ENCODE data around the gene KLHDC8A. TPM values are rescaled to one million over a fixed set of nuclear protein-coding genes. Genes with fewer than 3 reads are reported as not detected.

Gene KLHDC8A
- total and polyA plus RNA-seq, 9 of the 15 experiments (the other 6 are each of a cell fraction or from before 2014, with no cell fraction given) = 0.01 to 0.54 (median 0.04) TPM; not detected in 6

GRCh38 chr1:205377355-205377754, 20.6 kb upstream of the KLHDC8A start:
- intact Hi-C loops (cut with micrococcal nuclease) = no loop called here
- no peak overlapping the region for H3K4me3 ChIP-seq
- H3K9ac ChIP-seq (ENCODE audit: insufficient read depth in 1 of 2, low read depth in 2 of 2, low read length in 2 of 2) = no peak overlapping the region
- whole genome bisulfite sequencing (ENCODE audit: insufficient coverage, low coverage, missing lambda C conversion rate) = 0% methylated on average over 3 of the region's 3 CpGs
- ChIA-PET POLR2A (interaction anchor here (0.5 kb wide), 1 partner anchor 31 kb away, joined by 3 read pairs; no protein-coding TSS in a partner anchor), CTCF (ENCODE audit: low intra/inter-chr PET ratio) (no interaction called here)
- H4K20me1 ChIP-seq (replicated peaks; ENCODE audit: control insufficient read depth, insufficient read depth, low read length) = peaks cover 3% of the 10 kb centered on the region
- H3K27ac ChIP-seq (ENCODE audit: extremely low read depth, low read depth, low read length) = no peak overlapping the region
- BruUV-seq (replicated peaks) = no TSS peak
- DNase-seq (ENCODE audit: extremely low read depth in 1 of 4, low spot score in 3 of 4) = no peak
- in situ Hi-C loops (cut with MboI) = no loop called here
- FAIRE-seq = no peak
- no peaks in the 10 kb centered on the region for H3K36me3 ChIP-seq (ENCODE audit: control insufficient read depth, insufficient read depth, low read length)
- H3K9me3 ChIP-seq (replicated peaks; ENCODE audit: control insufficient read depth, insufficient read depth, low read depth, low read length) = no peaks in the 10 kb centered on the region; the same call in 1 of the 2 replicates
- peaks cover 52 to 73% of the 10 kb centered on the region in 2 experiments for H3K27me3 ChIP-seq (ENCODE audit: control insufficient read depth in 2 of 2, insufficient read depth in 2 of 2, low read length in 2 of 2)
- no peak for TF ChIP-seq NELFE (IDR thresholded peaks at IDR 0.05; ENCODE audit: insufficient read depth, insufficient read length)
- no peak for TF ChIP-seq MXI1 (IDR thresholded peaks at IDR 0.05; ENCODE audit: low read depth, low read length)
- TF ChIP-seq, protein P1, sequence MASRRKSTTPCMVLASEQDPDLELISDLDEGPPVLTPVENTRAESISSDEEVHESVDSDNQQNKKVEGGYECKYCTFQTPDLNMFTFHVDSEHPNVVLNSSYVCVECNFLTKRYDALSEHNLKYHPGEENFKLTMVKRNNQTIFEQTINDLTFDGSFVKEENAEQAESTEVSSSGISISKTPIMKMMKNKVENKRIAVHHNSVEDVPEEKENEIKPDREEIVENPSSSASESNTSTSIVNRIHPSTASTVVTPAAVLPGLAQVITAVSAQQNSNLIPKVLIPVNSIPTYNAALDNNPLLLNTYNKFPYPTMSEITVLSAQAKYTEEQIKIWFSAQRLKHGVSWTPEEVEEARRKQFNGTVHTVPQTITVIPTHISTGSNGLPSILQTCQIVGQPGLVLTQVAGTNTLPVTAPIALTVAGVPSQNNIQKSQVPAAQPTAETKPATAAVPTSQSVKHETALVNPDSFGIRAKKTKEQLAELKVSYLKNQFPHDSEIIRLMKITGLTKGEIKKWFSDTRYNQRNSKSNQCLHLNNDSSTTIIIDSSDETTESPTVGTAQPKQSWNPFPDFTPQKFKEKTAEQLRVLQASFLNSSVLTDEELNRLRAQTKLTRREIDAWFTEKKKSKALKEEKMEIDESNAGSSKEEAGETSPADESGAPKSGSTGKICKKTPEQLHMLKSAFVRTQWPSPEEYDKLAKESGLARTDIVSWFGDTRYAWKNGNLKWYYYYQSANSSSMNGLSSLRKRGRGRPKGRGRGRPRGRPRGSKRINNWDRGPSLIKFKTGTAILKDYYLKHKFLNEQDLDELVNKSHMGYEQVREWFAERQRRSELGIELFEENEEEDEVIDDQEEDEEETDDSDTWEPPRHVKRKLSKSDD (conservative IDR thresholded peaks at IDR 0.05; ENCODE audit: low read length) = no peak
- no peak for TF ChIP-seq NFE2 (IDR thresholded peaks at IDR 0.05; ENCODE audit: low read depth)
- peaks cover 0 to 2% of the 10 kb centered on the region in 2 experiments; a peak in 1 of 5 replicates for H3K4me1 ChIP-seq (replicated peaks in 1 of 2; ENCODE audit: control insufficient read depth in 2 of 2, insufficient read depth in 2 of 2, low read length in 2 of 2)
- ATAC-seq = no peak
- H3K9me1 ChIP-seq (ENCODE audit: control insufficient read depth, insufficient read depth, low read length) = no peaks in the 10 kb centered on the region
- H3K79me2 ChIP-seq (ENCODE audit: control insufficient read depth, insufficient read depth, low read length) = no peaks in the 10 kb centered on the region
- no peak overlapping the region for H2AFZ ChIP-seq (ENCODE audit: low read depth, low read length)
- H3K4me2 ChIP-seq (ENCODE audit: insufficient read depth, low read length) = no peak overlapping the region
